Ishikawa (cell line): ENCODE data around the gene EPS8L2.

ENCODE experiments used
- CREB1 ChIP-seq: IDR thresholded peaks from 2 replicates; pipeline ENCODE4 v1.6.1; 2012; ENCODE audit warnings: low read depth
- RAD21 ChIP-seq: IDR thresholded peaks from 2 replicates; pipeline ENCODE4 v1.6.1; 2012; ENCODE audit warnings: low read depth
- TCF12 ChIP-seq: IDR thresholded peaks from 2 replicates; pipeline ENCODE4 v1.6.1; 2012; ENCODE audit warnings: low read depth
- YY1 ChIP-seq: IDR thresholded peaks from 2 replicates; pipeline ENCODE4 v1.6.1; 2012; ENCODE audit warnings: low read depth
- TF ChIP-seq, protein P1 (sequence below): IDR thresholded peaks from 2 replicates; pipeline ENCODE4 v1.6.1; 2012; ENCODE audit warnings: low read depth, mild to moderate bottlenecking
- TF ChIP-seq, protein P2 (sequence below): IDR thresholded peaks from 2 replicates; pipeline ENCODE4 v1.6.1; 2012

DNA sequence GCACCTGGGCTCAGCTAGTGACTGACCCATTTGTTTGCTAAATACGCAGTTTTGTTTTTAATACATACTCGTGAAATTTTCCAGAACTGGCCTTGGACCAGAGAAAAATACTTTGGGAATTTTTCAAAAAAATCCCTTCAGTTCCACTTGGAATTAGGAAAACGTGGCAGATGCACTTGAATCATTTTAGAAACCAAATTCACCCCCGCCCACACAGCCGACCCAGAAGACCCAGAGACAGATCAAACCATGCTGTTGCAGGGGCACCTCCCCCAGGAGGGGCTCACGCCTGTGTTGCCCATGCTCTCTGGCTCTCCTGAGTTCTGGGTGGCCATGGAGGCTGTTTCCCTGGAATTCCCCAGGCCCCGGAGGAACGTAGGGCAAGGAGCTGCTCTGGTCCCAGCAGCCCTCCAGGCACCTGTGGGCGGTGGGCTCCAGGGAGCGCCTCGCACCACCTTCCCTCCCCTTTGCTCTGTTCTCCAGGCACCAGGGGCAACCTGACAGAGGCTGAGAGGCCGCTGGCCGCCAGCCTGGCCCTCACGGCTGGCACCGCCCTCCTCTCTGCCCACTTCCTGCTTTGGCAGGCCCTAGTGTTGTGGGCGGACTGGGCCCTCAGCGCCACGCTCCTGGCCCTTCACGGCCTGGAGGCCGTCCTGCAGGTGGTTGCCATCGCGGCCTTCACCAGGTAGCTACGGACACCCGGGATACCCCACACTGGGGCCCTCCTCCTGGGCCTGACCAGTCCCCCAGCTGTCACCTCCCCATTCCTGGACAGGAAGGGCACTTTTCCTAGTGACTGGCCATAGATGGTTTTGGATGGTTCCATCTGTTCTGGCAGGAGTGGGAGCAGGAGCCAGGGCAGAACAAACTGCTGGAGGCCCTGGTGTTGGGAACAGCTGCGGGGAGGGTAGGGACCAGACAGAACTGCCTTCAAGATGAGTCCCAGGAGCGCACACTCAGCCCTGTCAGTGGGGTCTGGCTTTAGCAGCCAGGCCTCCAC, 3.3 kb upstream of the EPS8L2 start:
- TF ChIP-seq RAD21 (no peak), YY1 (no peak), CREB1 (no peak), TCF12 (no peak)
- TF ChIP-seq, protein P1, sequence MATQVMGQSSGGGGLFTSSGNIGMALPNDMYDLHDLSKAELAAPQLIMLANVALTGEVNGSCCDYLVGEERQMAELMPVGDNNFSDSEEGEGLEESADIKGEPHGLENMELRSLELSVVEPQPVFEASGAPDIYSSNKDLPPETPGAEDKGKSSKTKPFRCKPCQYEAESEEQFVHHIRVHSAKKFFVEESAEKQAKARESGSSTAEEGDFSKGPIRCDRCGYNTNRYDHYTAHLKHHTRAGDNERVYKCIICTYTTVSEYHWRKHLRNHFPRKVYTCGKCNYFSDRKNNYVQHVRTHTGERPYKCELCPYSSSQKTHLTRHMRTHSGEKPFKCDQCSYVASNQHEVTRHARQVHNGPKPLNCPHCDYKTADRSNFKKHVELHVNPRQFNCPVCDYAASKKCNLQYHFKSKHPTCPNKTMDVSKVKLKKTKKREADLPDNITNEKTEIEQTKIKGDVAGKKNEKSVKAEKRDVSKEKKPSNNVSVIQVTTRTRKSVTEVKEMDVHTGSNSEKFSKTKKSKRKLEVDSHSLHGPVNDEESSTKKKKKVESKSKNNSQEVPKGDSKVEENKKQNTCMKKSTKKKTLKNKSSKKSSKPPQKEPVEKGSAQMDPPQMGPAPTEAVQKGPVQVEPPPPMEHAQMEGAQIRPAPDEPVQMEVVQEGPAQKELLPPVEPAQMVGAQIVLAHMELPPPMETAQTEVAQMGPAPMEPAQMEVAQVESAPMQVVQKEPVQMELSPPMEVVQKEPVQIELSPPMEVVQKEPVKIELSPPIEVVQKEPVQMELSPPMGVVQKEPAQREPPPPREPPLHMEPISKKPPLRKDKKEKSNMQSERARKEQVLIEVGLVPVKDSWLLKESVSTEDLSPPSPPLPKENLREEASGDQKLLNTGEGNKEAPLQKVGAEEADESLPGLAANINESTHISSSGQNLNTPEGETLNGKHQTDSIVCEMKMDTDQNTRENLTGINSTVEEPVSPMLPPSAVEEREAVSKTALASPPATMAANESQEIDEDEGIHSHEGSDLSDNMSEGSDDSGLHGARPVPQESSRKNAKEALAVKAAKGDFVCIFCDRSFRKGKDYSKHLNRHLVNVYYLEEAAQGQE: no peak
- TF ChIP-seq, protein P2, sequence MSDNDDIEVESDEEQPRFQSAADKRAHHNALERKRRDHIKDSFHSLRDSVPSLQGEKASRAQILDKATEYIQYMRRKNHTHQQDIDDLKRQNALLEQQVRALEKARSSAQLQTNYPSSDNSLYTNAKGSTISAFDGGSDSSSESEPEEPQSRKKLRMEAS: peak; percentile 67; the same call in 1 of the 2 replicates
